Measurements from ENCODE around the gene E2F8.

DNA sequence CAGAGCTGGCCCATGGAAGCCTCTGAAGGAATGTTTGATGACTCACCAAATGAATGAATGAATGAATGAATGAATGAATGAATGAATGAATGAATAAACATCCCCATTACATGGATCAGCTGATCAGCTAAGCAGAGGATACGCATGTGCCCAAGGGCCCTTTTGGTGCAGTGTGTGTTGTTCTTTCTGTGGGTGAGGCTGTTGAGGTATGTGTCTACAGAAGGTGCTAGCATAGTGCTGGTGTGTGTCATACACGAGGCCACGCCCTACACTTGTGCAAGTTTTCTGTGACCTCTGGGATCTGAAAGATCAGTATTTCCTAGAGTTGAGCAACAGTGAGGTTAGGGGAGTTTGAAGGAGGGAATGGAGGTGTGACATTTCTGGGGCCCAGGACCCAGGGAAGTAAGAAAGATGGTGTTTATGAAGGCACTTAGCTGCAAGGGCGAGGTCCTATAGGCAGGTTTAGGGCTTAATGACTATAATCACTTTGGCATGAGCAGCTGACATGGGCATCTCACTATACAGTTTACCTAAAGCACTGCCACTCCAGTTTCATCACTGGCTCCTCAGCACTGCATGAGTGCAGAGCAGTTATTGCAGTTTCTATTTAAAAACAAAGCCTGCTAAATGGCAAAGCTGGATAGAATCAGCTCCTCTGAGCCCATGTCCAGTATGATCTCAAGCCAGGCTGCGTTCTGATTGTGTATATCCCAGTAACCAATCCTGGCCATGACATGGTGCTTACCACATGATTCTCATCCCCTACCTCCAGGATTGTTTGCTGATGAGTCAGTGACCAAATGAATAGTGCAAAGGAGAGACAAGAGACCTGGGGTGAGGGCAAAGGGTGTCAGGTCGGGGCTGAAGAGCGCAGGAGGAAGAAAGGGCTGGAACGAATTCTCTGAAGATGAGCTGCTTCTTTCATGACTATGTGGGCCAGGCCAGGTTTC is 36.4 kb upstream of the E2F8 start:
- TF ChIP-seq, protein P1, sequence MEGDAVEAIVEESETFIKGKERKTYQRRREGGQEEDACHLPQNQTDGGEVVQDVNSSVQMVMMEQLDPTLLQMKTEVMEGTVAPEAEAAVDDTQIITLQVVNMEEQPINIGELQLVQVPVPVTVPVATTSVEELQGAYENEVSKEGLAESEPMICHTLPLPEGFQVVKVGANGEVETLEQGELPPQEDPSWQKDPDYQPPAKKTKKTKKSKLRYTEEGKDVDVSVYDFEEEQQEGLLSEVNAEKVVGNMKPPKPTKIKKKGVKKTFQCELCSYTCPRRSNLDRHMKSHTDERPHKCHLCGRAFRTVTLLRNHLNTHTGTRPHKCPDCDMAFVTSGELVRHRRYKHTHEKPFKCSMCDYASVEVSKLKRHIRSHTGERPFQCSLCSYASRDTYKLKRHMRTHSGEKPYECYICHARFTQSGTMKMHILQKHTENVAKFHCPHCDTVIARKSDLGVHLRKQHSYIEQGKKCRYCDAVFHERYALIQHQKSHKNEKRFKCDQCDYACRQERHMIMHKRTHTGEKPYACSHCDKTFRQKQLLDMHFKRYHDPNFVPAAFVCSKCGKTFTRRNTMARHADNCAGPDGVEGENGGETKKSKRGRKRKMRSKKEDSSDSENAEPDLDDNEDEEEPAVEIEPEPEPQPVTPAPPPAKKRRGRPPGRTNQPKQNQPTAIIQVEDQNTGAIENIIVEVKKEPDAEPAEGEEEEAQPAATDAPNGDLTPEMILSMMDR (IDR thresholded peaks at IDR 0.05), result no peak
- TF ChIP-seq, protein P2, sequence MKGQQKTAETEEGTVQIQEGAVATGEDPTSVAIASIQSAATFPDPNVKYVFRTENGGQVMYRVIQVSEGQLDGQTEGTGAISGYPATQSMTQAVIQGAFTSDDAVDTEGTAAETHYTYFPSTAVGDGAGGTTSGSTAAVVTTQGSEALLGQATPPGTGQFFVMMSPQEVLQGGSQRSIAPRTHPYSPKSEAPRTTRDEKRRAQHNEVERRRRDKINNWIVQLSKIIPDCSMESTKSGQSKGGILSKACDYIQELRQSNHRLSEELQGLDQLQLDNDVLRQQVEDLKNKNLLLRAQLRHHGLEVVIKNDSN (IDR thresholded peaks at IDR 0.05; ENCODE audit: borderline replicate concordance, low read depth), result no peak
- no peak for TF ChIP-seq FOXJ3 (CRISPR knock-in tag; IDR thresholded peaks at IDR 0.05)
- TF ChIP-seq JUND (IDR thresholded peaks at IDR 0.05), result no peak
- TF ChIP-seq GABPA (IDR thresholded peaks at IDR 0.05; ENCODE audit: low read depth), result no peak
- TF ChIP-seq EP300 (IDR thresholded peaks at IDR 0.05; ENCODE audit: borderline replicate concordance in 1 of 2, low read depth in 1 of 2, low read length in 1 of 2), result no peak
